Vagina (tissue), 2 donors: Measurements from ENCODE around the gene MRPL24.

Experiments
- POLR2A ChIP-seq, 2 donors: fragments of 450-650 bp; IDR thresholded peaks; one replicate each; pipeline ENCODE4 v1.6.1; 2017; ENCODE audit warnings: antibody characterized with exemption in 2 of 2, mild to moderate bottlenecking in 2 of 2, moderate library complexity in 2 of 2
- POLR2AphosphoS5 ChIP-seq, 2 donors: sonication (generic); formaldehyde crosslinking; IDR thresholded peaks; one replicate each; pipeline ENCODE4 v1.9.0; 2017; ENCODE audit warnings: antibody characterized with exemption in 2 of 2, mild to moderate bottlenecking in 2 of 2, low read depth in 1 of 2; ENCODE audit not compliant: insufficient read depth in 1 of 2
- TF ChIP-seq, protein P1 (sequence below), 3 experiments: fragments of 450-650 bp in 2 of 3; fragments of 200-600 bp in 1 of 3; sonication (generic) in 1 of 3; IDR thresholded peaks; one replicate each; pipeline ENCODE4 v1.5.1; 2017 to 2019; ENCODE audit warnings: antibody characterized with exemption in 3 of 3, mild to moderate bottlenecking in 2 of 3, moderate library complexity in 2 of 3

DNA sequence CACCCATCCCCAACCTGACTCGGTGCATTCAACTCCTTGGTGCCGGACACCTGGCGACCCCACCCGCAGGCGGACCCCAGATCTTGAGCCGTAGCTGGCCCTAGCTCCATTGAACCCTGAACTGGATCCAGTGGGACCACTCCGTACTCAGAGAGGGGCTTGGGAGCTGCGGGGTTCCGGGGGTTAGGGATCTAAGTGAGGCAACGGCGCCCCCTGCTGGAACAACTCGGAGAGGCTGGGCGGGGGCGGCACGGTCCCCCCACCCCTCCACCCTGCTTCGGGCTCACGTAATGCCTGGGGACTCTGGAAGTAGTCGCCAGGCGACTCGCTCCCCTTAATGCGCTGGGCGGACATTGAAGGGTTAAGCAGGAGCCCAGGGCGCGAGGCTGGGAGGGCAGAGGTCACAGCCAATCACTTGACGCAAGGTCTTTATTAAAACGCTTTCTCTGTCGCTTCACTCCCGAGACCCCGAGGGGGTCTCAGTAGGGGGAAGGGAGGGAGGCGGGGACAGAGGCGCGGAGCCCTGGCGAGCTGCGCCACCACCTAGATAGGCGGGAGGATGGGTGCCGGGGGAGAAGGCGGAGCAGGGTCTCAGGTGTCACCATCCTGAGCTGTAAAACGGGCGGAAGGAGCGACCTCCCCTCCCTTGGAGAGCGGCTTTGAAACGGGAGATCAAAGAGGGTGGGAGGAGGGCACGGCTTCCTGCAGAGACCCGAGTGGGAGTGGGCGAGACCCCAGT is 34.8 kb downstream of the MRPL24 start:
- TF ChIP-seq, protein P1, sequence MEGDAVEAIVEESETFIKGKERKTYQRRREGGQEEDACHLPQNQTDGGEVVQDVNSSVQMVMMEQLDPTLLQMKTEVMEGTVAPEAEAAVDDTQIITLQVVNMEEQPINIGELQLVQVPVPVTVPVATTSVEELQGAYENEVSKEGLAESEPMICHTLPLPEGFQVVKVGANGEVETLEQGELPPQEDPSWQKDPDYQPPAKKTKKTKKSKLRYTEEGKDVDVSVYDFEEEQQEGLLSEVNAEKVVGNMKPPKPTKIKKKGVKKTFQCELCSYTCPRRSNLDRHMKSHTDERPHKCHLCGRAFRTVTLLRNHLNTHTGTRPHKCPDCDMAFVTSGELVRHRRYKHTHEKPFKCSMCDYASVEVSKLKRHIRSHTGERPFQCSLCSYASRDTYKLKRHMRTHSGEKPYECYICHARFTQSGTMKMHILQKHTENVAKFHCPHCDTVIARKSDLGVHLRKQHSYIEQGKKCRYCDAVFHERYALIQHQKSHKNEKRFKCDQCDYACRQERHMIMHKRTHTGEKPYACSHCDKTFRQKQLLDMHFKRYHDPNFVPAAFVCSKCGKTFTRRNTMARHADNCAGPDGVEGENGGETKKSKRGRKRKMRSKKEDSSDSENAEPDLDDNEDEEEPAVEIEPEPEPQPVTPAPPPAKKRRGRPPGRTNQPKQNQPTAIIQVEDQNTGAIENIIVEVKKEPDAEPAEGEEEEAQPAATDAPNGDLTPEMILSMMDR (IDR thresholded peaks at IDR 0.05), result peak; percentile 31 to 77 (median 70)
- peak in 1 of 2 donors; percentile 55 for TF ChIP-seq POLR2AphosphoS5 (IDR thresholded peaks at IDR 0.05; ENCODE audit: insufficient read depth in 1 of 2, low read depth in 1 of 2)
- no peak for TF ChIP-seq POLR2A (IDR thresholded peaks at IDR 0.05)
